GM19023 (cell line): ENCODE measurements around the gene TGFBR3L.
"Not testable (repeated sequence)": the region's sequence is repeated elsewhere in the genome, so short reads cannot be mapped to it uniquely, and the experiment has no call there.

Source experiments
- ATAC-seq: cut with Tn5 transposase; IDR thresholded peaks from one replicate; pipeline ENCODE4 v1.9.1; 2021; ENCODE audit warnings: mild to moderate bottlenecking, moderate library complexity; ENCODE audit not compliant: unreplicated experiment

TGFBR3L gene

GRCh38 chr19:7947939-7948338 lies 33.3 kb downstream of the TGFBR3L start:
- no peak for ATAC-seq

- ATAC-seq = no peak
Observed at GRCh38 chr19:7953060-7953459, 38.4 kb downstream of the TGFBR3L start.

- ATAC-seq = no peak
Observed at GRCh38 chr19:7953576-7953975, 38.9 kb downstream of the TGFBR3L start.

- no peak for ATAC-seq
Observed at GRCh38 chr19:7955696-7956095, 41.1 kb downstream of the TGFBR3L start.

GRCh38 chr19:7959211-7959610 lies 44.6 kb downstream of the TGFBR3L start:
- no peak for ATAC-seq

GRCh38 chr19:7961082-7961481 lies 46.5 kb downstream of the TGFBR3L start:
- ATAC-seq = not testable (repeated sequence)

- no peak for ATAC-seq
Observed at GRCh38 chr19:7961920-7962626, 47.4 kb downstream of the TGFBR3L start.

- no peak for ATAC-seq
Observed at GRCh38 chr19:7962644-7963268, 48.1 kb downstream of the TGFBR3L start.

- ATAC-seq = no peak
Observed at GRCh38 chr19:7963566-7963965, 48.9 kb downstream of the TGFBR3L start.

- ATAC-seq = no peak
Observed at GRCh38 chr19:7965259-7965841, 50.7 kb downstream of the TGFBR3L start.

GRCh38 chr19:7965921-7966665 lies 51.5 kb downstream of the TGFBR3L start:
- ATAC-seq = no peak

- ATAC-seq = no peak
Observed at GRCh38 chr19:7968008-7968795, 53.6 kb downstream of the TGFBR3L start.
